Glutamatergic neuron (in vitro differentiated cells): ENCODE measurements around the gene FAM83D. TPM values are rescaled to one million over a fixed set of nuclear protein-coding genes. Genes with fewer than 3 reads are reported as not detected.

Source experiments
- DNase-seq: peaks from one replicate; pipeline ENCODE4 v3.0.0; 2022
- H3K27ac Mint-ChIP-seq: one replicate; pipeline ENCODE4 v1.8.0; 2020; ENCODE audit warnings: mild to moderate bottlenecking, mixed read lengths, inconsistent platforms; ENCODE audit not compliant: unreplicated experiment
- H3K27me3 Mint-ChIP-seq: one replicate; pipeline ENCODE4 v1.8.0; 2020; ENCODE audit warnings: mild to moderate bottlenecking, moderate library complexity, mixed read lengths, inconsistent platforms; ENCODE audit not compliant: unreplicated experiment
- H3K36me3 Mint-ChIP-seq: one replicate; pipeline ENCODE4 v1.8.0; 2020; ENCODE audit warnings: mild to moderate bottlenecking, mixed read lengths, inconsistent platforms; ENCODE audit not compliant: unreplicated experiment
- H3K4me1 Mint-ChIP-seq: one replicate; pipeline ENCODE4 v1.8.0; 2020; ENCODE audit warnings: mild to moderate bottlenecking, low read depth, mixed read lengths, inconsistent platforms; ENCODE audit not compliant: unreplicated experiment
- H3K4me3 Mint-ChIP-seq: one replicate; pipeline ENCODE4 v1.8.0; 2020; ENCODE audit warnings: mild to moderate bottlenecking, mixed read lengths, inconsistent platforms; ENCODE audit not compliant: unreplicated experiment
- H3K9me3 Mint-ChIP-seq: one replicate; pipeline ENCODE4 v1.8.0; 2020; ENCODE audit warnings: mild to moderate bottlenecking, moderate library complexity, mixed read lengths, inconsistent platforms; ENCODE audit not compliant: unreplicated experiment
- long read RNA-seq: library from polyadenylated mRNA; unstranded; transcript quantifications from one replicate; pipeline ENCODE4 v2.0.0, GENCODE V29; 2020; ENCODE audit not compliant: unreplicated experiment
- total RNA-seq: library from RNA; stranded (reverse); fragmentation: NEBNext Ultra II Directional; extraction: Animal tissue kit (Norgen Biotek cat#: 25700); gene quantifications from one replicate; pipeline ENCODE4 v1.2.1, GENCODE V29; 2021; ENCODE audit not compliant: unreplicated experiment
- TF ChIP-seq, protein P1 (sequence below): fragments of 200-600 bp; sonication (generic); IDR thresholded peaks from one replicate; pipeline ENCODE4 v1.5.0; 2021; ENCODE audit not compliant: partially characterized antibody, unreplicated experiment

The FAM83D gene, protein sequence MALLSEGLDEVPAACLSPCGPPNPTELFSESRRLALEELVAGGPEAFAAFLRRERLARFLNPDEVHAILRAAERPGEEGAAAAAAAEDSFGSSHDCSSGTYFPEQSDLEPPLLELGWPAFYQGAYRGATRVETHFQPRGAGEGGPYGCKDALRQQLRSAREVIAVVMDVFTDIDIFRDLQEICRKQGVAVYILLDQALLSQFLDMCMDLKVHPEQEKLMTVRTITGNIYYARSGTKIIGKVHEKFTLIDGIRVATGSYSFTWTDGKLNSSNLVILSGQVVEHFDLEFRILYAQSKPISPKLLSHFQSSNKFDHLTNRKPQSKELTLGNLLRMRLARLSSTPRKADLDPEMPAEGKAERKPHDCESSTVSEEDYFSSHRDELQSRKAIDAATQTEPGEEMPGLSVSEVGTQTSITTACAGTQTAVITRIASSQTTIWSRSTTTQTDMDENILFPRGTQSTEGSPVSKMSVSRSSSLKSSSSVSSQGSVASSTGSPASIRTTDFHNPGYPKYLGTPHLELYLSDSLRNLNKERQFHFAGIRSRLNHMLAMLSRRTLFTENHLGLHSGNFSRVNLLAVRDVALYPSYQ
- total RNA-seq = 4.9 TPM
- long read RNA-seq, transcript FAM83D-201 (4 exons, 2,475 nt) = major isoform, 7 of 7 reads
- long read RNA-seq, partial matches to known transcripts = 0 of 7 reads
- long read RNA-seq, other reads (novel, unspliced or antisense) = 0 of 7 reads

GRCh38 chr20:38926142-38926933 is at the start of gene FAM83D:
TSS of gene FAM83D (plus strand) at chr20:38926417. CDS start at chr20:38926443, 26 bp downstream.
- Mint-ChIP-seq H3K9me3 (peaks cover 6% of the 10 kb centered on the region), H3K4me3 (peak within 1 kb of the TSS; percentile 83), H3K27ac (no peak within 1 kb of the TSS), H3K4me1 (no peaks in the 10 kb centered on the region), H3K36me3 (peaks cover 5% of the 10 kb centered on the region), H3K27me3 (peaks cover 12% of the 10 kb centered on the region)
- DNase-seq = peak; percentile 97
- TF ChIP-seq, protein P1, sequence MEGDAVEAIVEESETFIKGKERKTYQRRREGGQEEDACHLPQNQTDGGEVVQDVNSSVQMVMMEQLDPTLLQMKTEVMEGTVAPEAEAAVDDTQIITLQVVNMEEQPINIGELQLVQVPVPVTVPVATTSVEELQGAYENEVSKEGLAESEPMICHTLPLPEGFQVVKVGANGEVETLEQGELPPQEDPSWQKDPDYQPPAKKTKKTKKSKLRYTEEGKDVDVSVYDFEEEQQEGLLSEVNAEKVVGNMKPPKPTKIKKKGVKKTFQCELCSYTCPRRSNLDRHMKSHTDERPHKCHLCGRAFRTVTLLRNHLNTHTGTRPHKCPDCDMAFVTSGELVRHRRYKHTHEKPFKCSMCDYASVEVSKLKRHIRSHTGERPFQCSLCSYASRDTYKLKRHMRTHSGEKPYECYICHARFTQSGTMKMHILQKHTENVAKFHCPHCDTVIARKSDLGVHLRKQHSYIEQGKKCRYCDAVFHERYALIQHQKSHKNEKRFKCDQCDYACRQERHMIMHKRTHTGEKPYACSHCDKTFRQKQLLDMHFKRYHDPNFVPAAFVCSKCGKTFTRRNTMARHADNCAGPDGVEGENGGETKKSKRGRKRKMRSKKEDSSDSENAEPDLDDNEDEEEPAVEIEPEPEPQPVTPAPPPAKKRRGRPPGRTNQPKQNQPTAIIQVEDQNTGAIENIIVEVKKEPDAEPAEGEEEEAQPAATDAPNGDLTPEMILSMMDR = peak; percentile 0

DNA sequence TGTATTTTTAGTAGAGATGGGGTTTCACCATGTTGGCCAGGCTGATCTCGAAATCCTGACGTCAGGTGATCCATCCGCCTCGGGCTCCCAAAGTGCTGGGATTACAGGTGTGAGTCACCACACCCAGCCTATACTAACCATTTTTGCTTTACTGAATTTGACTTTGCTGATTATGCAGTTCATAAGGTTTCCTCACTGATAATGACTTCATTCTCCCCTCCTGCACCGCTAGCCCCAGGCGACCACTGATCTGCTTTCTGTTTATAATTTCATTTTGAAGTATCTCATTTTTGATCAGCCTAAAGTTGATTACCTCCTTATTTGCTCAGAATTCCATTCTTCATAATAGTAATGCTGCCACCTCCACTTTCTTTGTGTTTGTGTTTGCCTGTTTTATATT is 48.7 kb upstream of the FAM83D start:
- TF ChIP-seq, protein P1 = no peak
- no peak for DNase-seq
- H3K27me3 Mint-ChIP-seq = peaks cover 3% of the 10 kb centered on the region
- no peak overlapping the region for H3K4me3 Mint-ChIP-seq
- peak overlapping the region; percentile 20 for H3K27ac Mint-ChIP-seq
- peaks cover 21% of the 10 kb centered on the region for H3K4me1 Mint-ChIP-seq
- peaks cover 10% of the 10 kb centered on the region for H3K9me3 Mint-ChIP-seq
- peaks cover 4% of the 10 kb centered on the region for H3K36me3 Mint-ChIP-seq

- H3K4me1 Mint-ChIP-seq = peaks cover 28% of the 10 kb centered on the region
- peak overlapping the region; percentile 14 for H3K27ac Mint-ChIP-seq
- TF ChIP-seq, protein P1 = no peak
- no peak for DNase-seq
- H3K9me3 Mint-ChIP-seq = peaks cover 19% of the 10 kb centered on the region
- no peak overlapping the region for H3K4me3 Mint-ChIP-seq
- H3K27me3 Mint-ChIP-seq = peaks cover 4% of the 10 kb centered on the region
- H3K36me3 Mint-ChIP-seq = peaks cover 4% of the 10 kb centered on the region
These were observed 47.4 kb upstream of the FAM83D start for GRCh38 chr20:38878866-38879265.

- Mint-ChIP-seq H3K4me3 (no peak overlapping the region), H3K9me3 (peaks cover 20% of the 10 kb centered on the region), H3K27me3 (peaks cover 4% of the 10 kb centered on the region), H3K4me1 (peaks cover 35% of the 10 kb centered on the region), H3K36me3 (peaks cover 4% of the 10 kb centered on the region), H3K27ac (peak overlapping the region; percentile 52)
- TF ChIP-seq, protein P1 = no peak
- peak; percentile 61 for DNase-seq
These were observed 45.1 kb upstream of the FAM83D start for GRCh38 chr20:38880952-38881735.
